Subcutaneous adipose tissue (tissue), 4 donors: Measurements from ENCODE around the gene CSK. TPM values are rescaled to one million over a fixed set of nuclear protein-coding genes. Genes with fewer than 3 reads are reported as not detected.

Experiments used
- small RNA-seq: library from RNA; depleted of rRNA; stranded (forward); fragments of <200 nt; gene quantifications from one replicate; pipeline ENCODE3, GENCODE V24; 2016
- total RNA-seq, 4 donors: library from RNA; depleted of rRNA; stranded (reverse); fragments of >200 nt; gene quantifications; one replicate each; pipeline ENCODE4 v1.1.0, GENCODE V29; 2016
- TF ChIP-seq, protein P1 (sequence below): fragments of 450-650 bp; IDR thresholded peaks from one replicate; pipeline ENCODE4 v1.5.1; 2016; ENCODE audit warnings: low read depth, mild to moderate bottlenecking, control low read depth, antibody characterized with exemption, moderate library complexity

Gene CSK
- total RNA-seq, 4 donors from 2014 or later: 17.1 to 25.2 (median 21.9) TPM

DNA sequence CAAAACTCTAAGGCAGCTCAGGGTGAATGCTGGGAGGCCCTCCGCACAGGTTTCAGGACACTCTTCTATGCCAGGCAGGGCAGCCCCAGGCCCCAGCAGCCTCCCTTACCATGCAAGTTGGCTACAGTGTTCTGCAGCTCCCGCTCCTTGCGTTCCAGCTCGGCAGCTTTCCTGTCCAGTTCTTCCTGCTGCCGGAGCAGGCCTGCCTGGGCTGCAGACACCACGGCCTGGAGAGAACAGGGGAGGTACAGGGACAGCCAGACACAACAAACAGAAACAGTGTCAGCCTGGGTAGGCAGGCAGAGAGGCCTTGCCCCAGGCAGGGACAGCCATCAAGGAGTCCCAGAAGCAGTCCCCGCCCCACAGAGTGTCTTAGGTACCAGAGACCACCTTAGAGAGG lies 70.1 kb downstream of the CSK start:
- TF ChIP-seq, protein P1, sequence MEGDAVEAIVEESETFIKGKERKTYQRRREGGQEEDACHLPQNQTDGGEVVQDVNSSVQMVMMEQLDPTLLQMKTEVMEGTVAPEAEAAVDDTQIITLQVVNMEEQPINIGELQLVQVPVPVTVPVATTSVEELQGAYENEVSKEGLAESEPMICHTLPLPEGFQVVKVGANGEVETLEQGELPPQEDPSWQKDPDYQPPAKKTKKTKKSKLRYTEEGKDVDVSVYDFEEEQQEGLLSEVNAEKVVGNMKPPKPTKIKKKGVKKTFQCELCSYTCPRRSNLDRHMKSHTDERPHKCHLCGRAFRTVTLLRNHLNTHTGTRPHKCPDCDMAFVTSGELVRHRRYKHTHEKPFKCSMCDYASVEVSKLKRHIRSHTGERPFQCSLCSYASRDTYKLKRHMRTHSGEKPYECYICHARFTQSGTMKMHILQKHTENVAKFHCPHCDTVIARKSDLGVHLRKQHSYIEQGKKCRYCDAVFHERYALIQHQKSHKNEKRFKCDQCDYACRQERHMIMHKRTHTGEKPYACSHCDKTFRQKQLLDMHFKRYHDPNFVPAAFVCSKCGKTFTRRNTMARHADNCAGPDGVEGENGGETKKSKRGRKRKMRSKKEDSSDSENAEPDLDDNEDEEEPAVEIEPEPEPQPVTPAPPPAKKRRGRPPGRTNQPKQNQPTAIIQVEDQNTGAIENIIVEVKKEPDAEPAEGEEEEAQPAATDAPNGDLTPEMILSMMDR: no peak

Small RNAs within 50 kb of the gene (small RNA-seq; reads per million reads assigned to genes)
- gene CPLX3 (not detected), gene MIR4513 (not detected), gene MIR6882 (not detected)

Other genes with a start within 250 kb of the CSK start
- gene ARID3B, start 240.9 kb upstream of the CSK start, total RNA-seq: 10 to 100 TPM in 2 of 4 donors, 1 to 10 TPM in 2; 3.7 to 13.6 (median 8.0) TPM
- gene CLK3, start 166.2 kb upstream of the CSK start, total RNA-seq: 100 to 1,000 TPM in 2 of 4 donors, 10 to 100 TPM in 2; 53.6 to 159 (median 103) TPM
- gene EDC3, start 86.1 kb upstream of the CSK start, total RNA-seq: 10 to 100 TPM; 10.5 to 20.4 (median 15.0) TPM
- gene CYP1A1, start 56.6 kb upstream of the CSK start, total RNA-seq: 1 to 10 TPM; 1.1 to 9.0 (median 4.2) TPM
- not detected for gene CYP1A2, start 33.2 kb upstream of the CSK start, total RNA-seq
- gene LMAN1L, start 30.8 kb downstream of the CSK start, total RNA-seq: not detected
- not detected for gene CPLX3, start 44.5 kb downstream of the CSK start, total RNA-seq
- 10 to 100 TPM; 23.8 to 29.8 (median 28.7) TPM for gene ULK3, start 61.1 kb downstream of the CSK start, total RNA-seq
- 10 to 100 TPM; 51.1 to 82.7 (median 64.4) TPM for gene SCAMP2, start 91.3 kb downstream of the CSK start, total RNA-seq
- gene MPI, start 108.0 kb downstream of the CSK start, total RNA-seq: 10 to 100 TPM; 20.2 to 39.9 (median 31.9) TPM
- gene FAM219B, start 124.8 kb downstream of the CSK start, total RNA-seq: 100 to 1,000 TPM in 1 of 4 donors, 10 to 100 TPM in 3; 53.3 to 102 (median 65.2) TPM
- gene COX5A, start 156.0 kb downstream of the CSK start, total RNA-seq: 100 to 1,000 TPM in 1 of 4 donors, 10 to 100 TPM in 3; 72.4 to 108 (median 97.1) TPM
- 10 to 100 TPM in 2 of 4 donors, 1 to 10 TPM in 2; 3.3 to 12.4 (median 8.6) TPM for gene RPP25, start 174.7 kb downstream of the CSK start, total RNA-seq
- 1 to 10 TPM; 1.3 to 4.1 (median 2.6) TPM for gene SCAMP5, start 213.5 kb downstream of the CSK start, total RNA-seq
- gene PPCDC, start 241.5 kb downstream of the CSK start, total RNA-seq: 10 to 100 TPM; 10.5 to 20.2 (median 14.5) TPM